GM10266 (cell line): ENCODE results near the gene TCEAL5.
"Not testable (repeated sequence)": the region's sequence is repeated elsewhere in the genome, so short reads cannot be mapped to it uniquely, and the experiment has no call there.

Experiments
- DNase-seq: peaks from one replicate; pipeline ENCODE4 v3.0.0; 2012; ENCODE audit errors: extremely low spot score
- CTCF ChIP-seq: IDR thresholded peaks from 2 replicates; pipeline ENCODE4 v1.5.1; 2012; ENCODE audit warnings: mild to moderate bottlenecking, low read depth; ENCODE audit not compliant: control insufficient read depth, insufficient read depth; ENCODE audit errors: missing control alignments

The TCEAL5 gene

GRCh38 chrX:103233263-103233662 is 43.3 kb downstream of the TCEAL5 start:
- TF ChIP-seq CTCF = no peak
- DNase-seq = no peak

- not testable (repeated sequence) for DNase-seq
These were observed 50.6 kb downstream of the TCEAL5 start for GRCh38 chrX:103225918-103226317.
